Transverse colon (tissue), 4 donors: Measurements from ENCODE around the gene OVOL1. TPM values are rescaled to one million over a fixed set of nuclear protein-coding genes. Genes with fewer than 3 reads are reported as not detected.

ENCODE experiments used
- DNase-seq: peaks from one replicate; pipeline ENCODE4 v3.0.0-alpha.2; 2019
- H3K27ac ChIP-seq, 4 donors: fragments of 200-600 bp; sonication (generic); 2 replicates each; pipeline ENCODE4 v1.5.1; 2016 to 2018; ENCODE audit warnings: inconsistent platforms in 4 of 4
- H3K27me3 ChIP-seq: fragments of 200-600 bp; sonication (generic); 2 replicates; pipeline ENCODE4 v1.5.1; 2017; ENCODE audit warnings: inconsistent platforms
- H3K36me3 ChIP-seq, 4 donors: fragments of 200-600 bp; sonication (generic); 2 replicates each; pipeline ENCODE4 v1.5.1; 2017 to 2019; ENCODE audit warnings: inconsistent platforms in 4 of 4
- H3K4me1 ChIP-seq, 4 donors: fragments of 200-600 bp; sonication (generic); 2 replicates each; pipeline ENCODE4 v1.5.1; 2017 to 2020; ENCODE audit warnings: inconsistent platforms in 4 of 4
- H3K4me3 ChIP-seq, 4 donors: fragments of 200-600 bp; sonication (generic); 1 replicate in 1 of 4; 2 replicates in 3 of 4; pipeline versions ENCODE4 v1.5.1 to v1.6.1; 2017 to 2019; ENCODE audit warnings: inconsistent platforms in 4 of 4
- H3K9me3 ChIP-seq, 2 donors: fragments of 200-600 bp; sonication (generic); 2 replicates each; pipeline ENCODE4 v1.5.1; 2017 to 2019; ENCODE audit warnings: inconsistent platforms in 2 of 2
- EP300 ChIP-seq: sonication (generic); formaldehyde crosslinking; IDR thresholded peaks from one replicate; pipeline ENCODE4 v1.6.1; 2017; ENCODE audit warnings: antibody characterized with exemption, low read depth
- POLR2A ChIP-seq: fragments of 450-650 bp; IDR thresholded peaks from one replicate; pipeline ENCODE4 v1.6.1; 2016; ENCODE audit warnings: antibody characterized with exemption, mild to moderate bottlenecking, moderate library complexity
- POLR2AphosphoS5 ChIP-seq, 3 donors: sonication (generic); formaldehyde crosslinking; IDR thresholded peaks; one replicate each; pipeline ENCODE4 v1.6.1; 2016; ENCODE audit warnings: antibody characterized with exemption in 3 of 3
- WGBS, 2 donors: methylation state at CpG; one replicate each; pipeline ENCODE4 v1.1.5; 2018; ENCODE audit warnings: low coverage in 1 of 2; 5-methylcytosine and 5-hydroxymethylcytosine counted together
- in situ Hi-C, 4 donors: fragments of 200-750 bp; cut with MboI; loops; one replicate each; pipeline versions ENCODE4 v1.15.0 to v1.15.1; 2017; ENCODE audit warnings: low sequenced_read_pairs in 3 of 4, low pct_ligation_motif_present in 1 of 4, low pct_unique_long_range_greater_than_20kb in 1 of 4
- intact Hi-C: fragments of 100-400 bp; cut with DNase I; formaldehyde crosslinking; loops from one replicate; pipeline ENCODE4 v1.15.1; 2023; ENCODE audit warnings: low total_unique reads
- total RNA-seq, 4 donors: library from RNA; depleted of rRNA; stranded (reverse); fragments of >200 nt; gene quantifications; one replicate each; pipeline ENCODE4 v1.1.0, GENCODE V29; 2016
- TF ChIP-seq, protein P1 (sequence below), 5 experiments: fragments of 200-600 bp in 3 of 5; fragments of 450-650 bp in 2 of 5; sonication (generic) in 3 of 5; IDR thresholded peaks; 1 replicate in 2 of 5; 2 replicates in 3 of 5; pipeline ENCODE4 v1.5.1; 2016 to 2017; ENCODE audit warnings: antibody characterized with exemption in 5 of 5, inconsistent platforms in 3 of 5, mild to moderate bottlenecking in 2 of 5, moderate library complexity in 1 of 5

OVOL1 gene
- total RNA-seq, 4 donors from 2014 or later = 19.9 to 44.8 (median 33.8) TPM

DNA sequence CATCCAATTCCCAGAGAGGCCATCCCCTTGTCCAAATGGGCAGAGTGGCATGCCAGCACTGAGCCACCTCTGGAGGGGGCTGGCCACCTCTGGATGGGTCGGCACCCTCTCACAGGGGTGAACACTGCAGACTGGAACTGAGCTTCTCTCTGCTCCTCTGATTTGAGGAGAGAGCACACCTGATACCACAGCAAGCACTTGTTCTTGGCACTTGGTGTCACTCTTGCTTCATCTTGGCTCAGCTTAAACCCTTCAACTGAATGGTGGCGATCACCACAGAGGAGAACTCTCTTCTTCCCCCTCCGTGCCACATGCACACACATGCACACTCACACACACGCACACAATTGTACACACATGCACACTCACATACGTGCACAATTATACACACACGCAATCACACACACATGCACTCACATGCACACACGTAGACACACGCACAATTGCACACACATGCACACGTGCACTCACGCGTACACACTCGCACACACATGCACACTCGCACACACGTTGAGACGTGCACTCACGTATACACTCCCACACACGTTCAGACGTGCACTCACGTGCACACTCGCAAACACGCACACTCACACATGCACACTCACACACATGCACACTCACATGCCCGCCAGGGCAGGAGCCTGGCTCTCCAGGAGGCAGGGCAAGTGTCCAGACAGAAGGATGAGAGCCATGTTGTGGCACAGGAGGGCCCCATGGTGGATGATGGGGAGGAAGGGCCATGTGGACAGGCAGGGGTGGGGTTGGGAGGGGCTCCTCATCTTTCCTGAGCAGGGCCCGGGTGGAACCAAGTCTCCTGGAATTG lies 23.4 kb downstream of the OVOL1 start:
- intact Hi-C loops = no loop called here
- in situ Hi-C loops = loop anchor here in 3 of 4 donors (25.0 kb wide), 1 partner anchor 98 kb away; the partner anchor contains the start of genes KAT5 (in 3 of the 3) and RNASEH2C (in 3 of the 3)
- Histone ChIP-seq H3K36me3 (no peaks in the 10 kb centered on the region), H3K9me3 (no peaks in the 10 kb centered on the region), H3K27me3 (peaks cover 35% of the 10 kb centered on the region), H3K4me3 (no peak overlapping the region), H3K27ac (no peak overlapping the region), H3K4me1 (no peaks in the 10 kb centered on the region)
- 57 to 72% methylated on average over 7 to 23 of the region's 23 CpGs for WGBS, 2 donors
- TF ChIP-seq POLR2AphosphoS5 (IDR thresholded peaks at IDR 0.05) (no peak), POLR2A (no peak), EP300 (no peak)
- TF ChIP-seq, protein P1, sequence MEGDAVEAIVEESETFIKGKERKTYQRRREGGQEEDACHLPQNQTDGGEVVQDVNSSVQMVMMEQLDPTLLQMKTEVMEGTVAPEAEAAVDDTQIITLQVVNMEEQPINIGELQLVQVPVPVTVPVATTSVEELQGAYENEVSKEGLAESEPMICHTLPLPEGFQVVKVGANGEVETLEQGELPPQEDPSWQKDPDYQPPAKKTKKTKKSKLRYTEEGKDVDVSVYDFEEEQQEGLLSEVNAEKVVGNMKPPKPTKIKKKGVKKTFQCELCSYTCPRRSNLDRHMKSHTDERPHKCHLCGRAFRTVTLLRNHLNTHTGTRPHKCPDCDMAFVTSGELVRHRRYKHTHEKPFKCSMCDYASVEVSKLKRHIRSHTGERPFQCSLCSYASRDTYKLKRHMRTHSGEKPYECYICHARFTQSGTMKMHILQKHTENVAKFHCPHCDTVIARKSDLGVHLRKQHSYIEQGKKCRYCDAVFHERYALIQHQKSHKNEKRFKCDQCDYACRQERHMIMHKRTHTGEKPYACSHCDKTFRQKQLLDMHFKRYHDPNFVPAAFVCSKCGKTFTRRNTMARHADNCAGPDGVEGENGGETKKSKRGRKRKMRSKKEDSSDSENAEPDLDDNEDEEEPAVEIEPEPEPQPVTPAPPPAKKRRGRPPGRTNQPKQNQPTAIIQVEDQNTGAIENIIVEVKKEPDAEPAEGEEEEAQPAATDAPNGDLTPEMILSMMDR (IDR thresholded peaks at IDR 0.05) = no peak
- DNase-seq = no peak

DNA sequence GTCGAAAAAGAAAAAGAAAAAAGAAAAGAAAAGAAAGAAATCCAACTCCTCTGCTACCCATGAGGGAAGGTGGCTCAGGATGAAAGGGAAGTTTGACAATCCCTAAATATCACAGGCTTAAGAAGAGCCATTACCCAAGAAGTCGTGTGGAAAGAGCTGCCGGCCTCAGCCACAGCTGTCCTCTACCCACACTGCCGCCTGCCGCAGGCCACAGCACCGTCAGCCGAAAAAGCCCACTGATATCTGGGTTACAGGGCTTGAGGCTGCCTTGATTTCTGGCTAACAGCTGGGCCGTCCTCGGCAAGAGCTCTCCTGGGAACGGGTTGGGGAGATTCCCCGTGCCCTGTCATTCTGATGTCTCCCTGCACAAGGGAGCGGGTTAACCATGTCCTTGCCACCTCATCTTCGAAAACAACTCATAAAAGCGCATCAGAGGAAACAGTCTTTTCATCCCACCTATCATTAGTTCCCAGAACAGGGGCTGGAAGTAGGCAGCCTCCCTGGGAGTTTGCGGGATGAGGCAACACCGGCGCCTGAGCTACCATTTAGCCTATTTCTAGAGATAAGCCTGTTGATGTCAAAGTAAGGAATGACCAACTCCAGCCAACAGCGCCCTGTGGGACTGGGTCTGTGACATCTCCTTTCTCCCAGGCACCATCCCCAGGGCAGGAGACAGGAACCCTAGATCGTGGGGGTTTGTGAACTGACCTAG lies 25.1 kb downstream of the OVOL1 start:
- Histone ChIP-seq H3K4me1 (peaks cover 0 to 6% (median under 1%) of the 10 kb centered on the region in 4 donors), H3K4me3 (no peak overlapping the region), H3K27ac (no peak overlapping the region), H3K27me3 (peaks cover 23% of the 10 kb centered on the region), H3K36me3 (no peaks in the 10 kb centered on the region), H3K9me3 (no peaks in the 10 kb centered on the region)
- in situ Hi-C loops (loop anchor here in 3 of 4 donors (25.0 kb wide), 1 partner anchor 100 kb away; the partner anchor contains the start of genes KAT5 (in 3 of the 3) and RNASEH2C (in 3 of the 3)), intact Hi-C loops (no loop called here)
- 67 to 70% methylated on average over 3 to 19 of the region's 19 CpGs for WGBS, 2 donors
- TF ChIP-seq POLR2A (no peak), POLR2AphosphoS5 (IDR thresholded peaks at IDR 0.05) (no peak), EP300 (no peak)
- TF ChIP-seq, protein P1 (IDR thresholded peaks at IDR 0.05) = no peak
- no peak for DNase-seq

DNA sequence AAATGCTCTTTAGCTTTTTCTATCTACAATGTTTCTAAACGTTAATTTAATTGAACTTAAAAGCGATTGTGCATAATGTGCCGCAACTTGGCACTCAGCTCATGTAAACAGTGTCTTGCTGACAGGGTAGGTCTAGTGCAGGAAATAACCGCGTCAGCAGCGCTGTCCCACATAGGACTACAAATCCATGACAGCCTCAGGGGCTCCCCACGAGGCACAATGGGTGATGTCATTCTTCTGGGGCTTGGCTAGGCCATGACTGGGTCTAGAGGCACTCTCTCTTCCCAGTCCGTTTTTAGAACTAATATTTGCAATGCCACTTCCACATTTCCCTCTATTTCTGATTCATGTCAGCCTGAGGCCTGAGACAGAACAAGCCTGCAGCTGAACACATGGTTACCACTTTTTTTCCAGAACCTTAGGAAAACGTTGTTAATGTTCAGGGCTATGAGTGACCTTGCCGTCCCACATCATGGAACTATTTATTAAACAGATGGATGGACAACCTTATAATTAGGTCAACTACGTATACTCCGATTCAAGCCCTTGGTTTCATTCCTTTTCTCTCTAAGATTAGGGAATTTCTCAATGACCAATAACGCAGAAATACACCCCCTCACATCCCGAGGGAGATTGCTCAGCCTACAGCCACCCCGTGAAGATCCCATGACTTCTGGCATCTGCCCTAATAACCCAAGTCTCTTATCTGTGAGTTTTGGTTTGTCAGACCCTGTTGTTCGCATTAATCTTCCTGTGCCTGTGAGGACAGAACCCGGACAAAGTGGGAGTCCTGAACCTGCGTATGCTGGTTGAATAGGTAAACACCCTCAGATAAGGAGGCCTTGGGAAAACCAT lies 27.5 kb downstream of the OVOL1 start:
- TF ChIP-seq POLR2A (no peak), POLR2AphosphoS5 (IDR thresholded peaks at IDR 0.05) (no peak), EP300 (no peak)
- TF ChIP-seq, protein P1 (IDR thresholded peaks at IDR 0.05) = no peak
- H3K4me3 ChIP-seq = no peak overlapping the region
- in situ Hi-C loops = loop anchor here in 3 of 4 donors (25.0 kb wide), 1 partner anchor 102 kb away; the partner anchor contains the start of genes KAT5 (in 3 of the 3) and RNASEH2C (in 3 of the 3)
- H3K9me3 ChIP-seq = no peaks in the 10 kb centered on the region
- no peak overlapping the region for H3K27ac ChIP-seq
- H3K36me3 ChIP-seq = no peaks in the 10 kb centered on the region
- DNase-seq = no peak
- peaks cover 0 to 17% (median 6%) of the 10 kb centered on the region in 4 donors for H3K4me1 ChIP-seq
- WGBS, 2 donors = 64 to 79% methylated on average over 13 to 18 of the region's 18 CpGs
- H3K27me3 ChIP-seq = peaks cover under 1% of the 10 kb centered on the region
- intact Hi-C loops = no loop called here
